Stimulated activated CD4-positive, alpha-beta T cell treated with anti-CD3 and anti-CD28 coated beads, TNF-alpha, amount 100 ng/mL, for 4 hours (primary cell): ENCODE results near the gene INSYN1.

Experiments
- DNase-seq, 3 experiments: peaks; one replicate each; pipeline ENCODE4 v3.0.0-alpha.2; 2020; ENCODE audit warnings: low read depth in 3 of 3

The INSYN1 gene

GRCh38 chr15:73687351-73687750 is 65.8 kb downstream of the INSYN1 start:
- no peak for DNase-seq

GRCh38 chr15:73686781-73687256 is 66.3 kb downstream of the INSYN1 start:
- DNase-seq = no peak

- no peak for DNase-seq
Observed at GRCh38 chr15:73685981-73686380, 67.2 kb downstream of the INSYN1 start.
